ENCODE measurements around the gene CIAO3. TPM values are rescaled to one million over a fixed set of nuclear protein-coding genes. Genes with fewer than 3 reads are reported as not detected.

The CIAO3 gene
- total RNA-seq, 4 donors from 2014 or later: 19.4 to 33.3 (median 30.2) TPM

DNA sequence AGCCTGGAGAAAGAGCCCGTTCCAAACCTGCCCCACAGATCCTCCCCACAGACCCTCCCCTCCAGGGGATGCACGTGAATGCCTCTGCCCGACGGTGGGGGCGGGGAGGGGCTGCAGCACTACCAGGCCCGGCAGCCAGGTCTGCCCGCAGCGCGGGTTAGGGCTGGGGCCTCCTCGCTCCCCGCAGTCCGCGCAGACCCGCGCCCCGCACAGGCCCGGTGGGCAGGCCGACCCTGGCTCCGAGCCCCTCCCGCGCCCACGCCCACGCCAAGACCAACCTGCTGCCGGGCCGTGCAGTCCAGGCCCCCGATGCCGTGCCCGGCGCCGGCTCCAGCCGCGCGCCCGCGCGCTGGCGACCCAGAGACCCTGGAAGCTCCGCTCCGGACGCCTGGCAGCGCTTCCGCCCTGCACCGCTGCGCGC is 47.2 kb upstream of the CIAO3 start, which contains the start of gene RPUSD1:
Gene RPUSD1, minus strand, starts transcription at position 404 of the 421 bp plus-strand sequence. CDS start 644 bp downstream, outside the sequence.
- WGBS: 4% methylated on average over 14 of the region's 45 CpGs
- Histone ChIP-seq H3K4me3 (peak within 1 kb of the TSS; percentile 86 to 99 (median 96)), H3K36me3 (peaks cover 0 to 38% (median 20%) of the 10 kb centered on the region in 4 donors), H3K27me3 (peaks cover 0 to 10% (median 3%) of the 10 kb centered on the region in 4 donors), H3K9me3 (no peaks in the 10 kb centered on the region), H3K4me1 (peaks cover 23 to 51% (median 37%) of the 10 kb centered on the region in 4 donors), H3K27ac (replicated peaks in 1 of 4) (peak within 1 kb of the TSS; percentile 68 to 84 (median 80))
- intact Hi-C loops (cut with DNase I): no loop called here
- DNase-seq (ENCODE audit: extremely low spot score): no peak
- TF ChIP-seq, protein P1, sequence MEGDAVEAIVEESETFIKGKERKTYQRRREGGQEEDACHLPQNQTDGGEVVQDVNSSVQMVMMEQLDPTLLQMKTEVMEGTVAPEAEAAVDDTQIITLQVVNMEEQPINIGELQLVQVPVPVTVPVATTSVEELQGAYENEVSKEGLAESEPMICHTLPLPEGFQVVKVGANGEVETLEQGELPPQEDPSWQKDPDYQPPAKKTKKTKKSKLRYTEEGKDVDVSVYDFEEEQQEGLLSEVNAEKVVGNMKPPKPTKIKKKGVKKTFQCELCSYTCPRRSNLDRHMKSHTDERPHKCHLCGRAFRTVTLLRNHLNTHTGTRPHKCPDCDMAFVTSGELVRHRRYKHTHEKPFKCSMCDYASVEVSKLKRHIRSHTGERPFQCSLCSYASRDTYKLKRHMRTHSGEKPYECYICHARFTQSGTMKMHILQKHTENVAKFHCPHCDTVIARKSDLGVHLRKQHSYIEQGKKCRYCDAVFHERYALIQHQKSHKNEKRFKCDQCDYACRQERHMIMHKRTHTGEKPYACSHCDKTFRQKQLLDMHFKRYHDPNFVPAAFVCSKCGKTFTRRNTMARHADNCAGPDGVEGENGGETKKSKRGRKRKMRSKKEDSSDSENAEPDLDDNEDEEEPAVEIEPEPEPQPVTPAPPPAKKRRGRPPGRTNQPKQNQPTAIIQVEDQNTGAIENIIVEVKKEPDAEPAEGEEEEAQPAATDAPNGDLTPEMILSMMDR (IDR thresholded peaks at IDR 0.05): no peak
- no peak for TF ChIP-seq POLR2A (IDR thresholded peaks at IDR 0.05; ENCODE audit: low read depth)
- no peak for TF ChIP-seq POLR2AphosphoS5 (IDR thresholded peaks at IDR 0.05)
- no peak for TF ChIP-seq EP300 (IDR thresholded peaks at IDR 0.05)

DNA sequence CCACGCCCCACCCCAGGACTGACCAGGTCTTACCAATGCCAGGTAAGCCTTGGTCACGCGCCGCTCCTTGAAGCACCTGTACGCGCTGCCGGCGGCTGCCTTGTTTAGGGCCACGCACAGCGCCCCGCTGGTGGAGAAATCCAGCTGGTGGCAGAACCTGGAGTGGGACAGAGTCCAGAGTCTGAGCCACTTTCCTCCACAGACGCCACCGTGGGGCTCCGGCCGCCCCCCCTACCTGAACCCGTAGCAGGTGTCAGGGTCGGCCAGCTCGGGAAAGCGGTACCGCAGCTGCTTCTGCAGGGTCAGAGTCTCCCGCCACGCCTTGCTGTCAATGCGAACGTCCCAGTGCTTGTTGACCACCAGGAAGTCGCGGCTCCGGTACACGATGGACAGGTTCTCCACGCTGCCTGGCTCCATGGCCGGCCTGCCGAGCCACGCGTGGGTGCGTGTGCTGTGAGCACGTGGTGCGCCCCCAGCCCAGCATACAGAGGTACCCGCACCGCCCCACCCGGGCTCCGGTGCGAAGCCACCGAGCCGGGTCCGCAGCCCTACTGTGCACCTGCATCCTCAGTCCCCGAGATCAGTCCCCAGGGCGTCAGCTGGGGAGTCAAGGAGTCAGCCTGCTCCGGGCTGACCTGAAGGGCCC is 46.6 kb upstream of the CIAO3 start:
- Histone ChIP-seq H3K9me3 (no peaks in the 10 kb centered on the region), H3K4me1 (peaks cover 23 to 51% (median 37%) of the 10 kb centered on the region in 4 donors), H3K4me3 (peak overlapping the region; percentile 86 to 99 (median 96)), H3K27ac (replicated peaks in 1 of 4) (peak overlapping the region; percentile 68 to 84 (median 80)), H3K36me3 (peaks cover 0 to 32% (median 19%) of the 10 kb centered on the region in 4 donors), H3K27me3 (peaks cover 0 to 15% (median 7%) of the 10 kb centered on the region in 4 donors)
- no peak for DNase-seq (ENCODE audit: extremely low spot score)
- 81% methylated on average over 12 of the region's 47 CpGs for WGBS
- TF ChIP-seq EP300 (IDR thresholded peaks at IDR 0.05) (no peak), POLR2AphosphoS5 (IDR thresholded peaks at IDR 0.05) (no peak), POLR2A (IDR thresholded peaks at IDR 0.05; ENCODE audit: low read depth) (no peak)
- TF ChIP-seq, protein P1 (IDR thresholded peaks at IDR 0.05): no peak
- intact Hi-C loops (cut with DNase I): no loop called here

DNA sequence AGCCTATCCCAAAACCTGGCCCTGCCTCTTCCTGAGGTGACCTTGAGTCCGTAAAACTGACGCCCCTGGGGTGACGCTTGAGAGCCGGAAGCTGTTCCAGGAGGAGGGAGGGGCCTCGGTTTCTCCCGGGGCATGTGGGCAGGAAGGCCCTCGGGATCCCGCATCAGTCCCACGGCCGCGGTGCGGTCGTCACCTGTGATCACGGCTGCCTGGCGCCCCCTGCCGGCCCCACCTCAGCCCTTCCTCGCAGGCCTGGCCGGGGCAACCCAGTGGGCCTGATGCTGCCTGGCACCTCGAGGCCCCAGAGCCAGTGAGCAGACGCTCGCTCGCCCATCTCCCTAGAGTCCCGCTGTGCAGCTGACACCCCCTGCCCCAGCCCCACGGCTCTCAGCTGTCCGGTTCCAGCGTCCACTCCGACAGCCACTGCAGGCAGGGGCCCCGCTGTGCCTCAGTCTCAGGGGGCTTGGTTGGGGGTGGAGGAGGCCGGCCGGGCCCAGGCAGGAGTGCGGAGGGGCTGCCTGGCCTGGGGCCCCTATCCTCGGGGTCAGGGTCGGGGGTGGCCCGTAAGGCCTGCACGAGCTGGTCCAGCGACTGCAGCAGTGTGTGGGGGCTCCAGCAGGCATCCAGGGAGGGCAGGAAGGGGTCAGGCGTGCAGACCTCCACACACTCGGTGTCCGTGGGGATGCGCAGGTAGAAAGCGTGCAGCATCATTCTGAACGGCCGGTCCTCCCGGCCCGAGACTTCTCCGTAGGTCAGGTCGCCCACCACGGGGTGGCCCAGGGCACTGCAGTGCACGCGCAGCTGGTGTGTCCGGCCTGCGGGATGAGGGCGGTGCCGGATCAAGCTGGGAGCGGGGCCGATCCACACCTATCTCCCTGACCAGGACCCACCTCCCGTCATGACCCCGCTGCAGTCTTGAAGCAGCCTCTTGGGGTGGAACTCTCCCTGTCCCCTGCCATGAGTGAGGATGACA is 45.1 kb upstream of the CIAO3 start:
- H3K4me3 ChIP-seq: no peak overlapping the region
- 93% methylated on average over 8 of the region's 58 CpGs for WGBS
- no peak for DNase-seq (ENCODE audit: extremely low spot score)
- intact Hi-C loops (cut with DNase I): loop anchor here (1.0 kb wide), 1 partner anchor 75 kb away; no protein-coding TSS in a partner anchor
- TF ChIP-seq POLR2A (IDR thresholded peaks at IDR 0.05; ENCODE audit: low read depth): no peak
- TF ChIP-seq, protein P1 (IDR thresholded peaks at IDR 0.05): peak; percentile 44 to 69 (median 46)
- TF ChIP-seq POLR2AphosphoS5 (IDR thresholded peaks at IDR 0.05): no peak
- H3K9me3 ChIP-seq: no peaks in the 10 kb centered on the region
- peaks cover 23 to 51% (median 37%) of the 10 kb centered on the region in 4 donors for H3K4me1 ChIP-seq
- H3K36me3 ChIP-seq: peaks cover 0 to 17% (median 13%) of the 10 kb centered on the region in 4 donors
- peaks cover 0 to 31% (median 9%) of the 10 kb centered on the region in 4 donors for H3K27me3 ChIP-seq
- no peak overlapping the region for H3K27ac ChIP-seq (replicated peaks in 1 of 4)

DNA sequence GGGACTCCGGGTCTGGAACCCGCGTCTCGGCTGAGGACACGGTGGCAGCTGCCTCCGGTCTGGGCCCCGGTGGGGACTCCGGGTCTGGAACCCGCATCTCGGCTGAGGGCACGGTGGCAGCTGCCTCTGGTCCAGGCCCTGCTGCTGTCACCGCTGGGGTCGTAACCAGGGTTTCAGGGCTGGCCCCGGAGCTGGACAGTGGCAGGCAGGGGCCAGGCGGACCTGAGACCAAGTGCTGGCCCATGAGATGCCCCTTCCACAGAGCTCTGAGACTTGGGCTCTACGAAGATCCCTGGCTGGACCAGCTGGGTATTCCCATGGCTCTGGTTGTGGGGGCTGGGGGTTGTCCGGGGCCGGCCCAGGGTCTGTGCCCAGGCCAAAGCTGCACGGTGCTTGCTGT is 43.6 kb upstream of the CIAO3 start:
- intact Hi-C loops (cut with DNase I): no loop called here
- Histone ChIP-seq H3K36me3 (peaks cover 0 to 17% (median 13%) of the 10 kb centered on the region in 4 donors), H3K27ac (replicated peaks in 1 of 4) (no peak overlapping the region), H3K4me3 (no peak overlapping the region), H3K27me3 (peaks cover 0 to 46% (median 12%) of the 10 kb centered on the region in 4 donors), H3K4me1 (peaks cover 22 to 47% (median 36%) of the 10 kb centered on the region in 4 donors), H3K9me3 (no peaks in the 10 kb centered on the region)
- no peak for TF ChIP-seq POLR2A (IDR thresholded peaks at IDR 0.05; ENCODE audit: low read depth)
- TF ChIP-seq EP300 (IDR thresholded peaks at IDR 0.05): no peak
- TF ChIP-seq, protein P1 (IDR thresholded peaks at IDR 0.05): no peak
- no peak for TF ChIP-seq POLR2AphosphoS5 (IDR thresholded peaks at IDR 0.05)
- 80% methylated on average over 1 of the region's 19 CpGs for WGBS
- DNase-seq (ENCODE audit: extremely low spot score): no peak

All from esophagus muscularis mucosa (tissue), 4 donors.